ENCODE measurements around the gene LIPT2.

- TF ChIP-seq POLR2A (IDR thresholded peaks at IDR 0.05), result no peak
- no peak for TF ChIP-seq CTCF (IDR thresholded peaks at IDR 0.05)
Observed at GRCh38 chr11:74452366-74452765, 41.2 kb downstream of the LIPT2 start.

All from thyroid gland (tissue), 4 donors.